Inflammatory macrophage treated with lipopolysaccharide for 4 hours (primary cell): ENCODE measurements around the gene ENO1.
"Not testable (repeated sequence)": the region's sequence is repeated elsewhere in the genome, so short reads cannot be mapped to it uniquely, and the experiment has no call there.

Experiments used
- DNase-seq: peaks from one replicate; pipeline ENCODE4 v3.0.0-alpha.2; 2020

ENO1 gene

GRCh38 chr1:8841395-8841794, 37.1 kb downstream of the ENO1 start:
- DNase-seq = no peak

DNA sequence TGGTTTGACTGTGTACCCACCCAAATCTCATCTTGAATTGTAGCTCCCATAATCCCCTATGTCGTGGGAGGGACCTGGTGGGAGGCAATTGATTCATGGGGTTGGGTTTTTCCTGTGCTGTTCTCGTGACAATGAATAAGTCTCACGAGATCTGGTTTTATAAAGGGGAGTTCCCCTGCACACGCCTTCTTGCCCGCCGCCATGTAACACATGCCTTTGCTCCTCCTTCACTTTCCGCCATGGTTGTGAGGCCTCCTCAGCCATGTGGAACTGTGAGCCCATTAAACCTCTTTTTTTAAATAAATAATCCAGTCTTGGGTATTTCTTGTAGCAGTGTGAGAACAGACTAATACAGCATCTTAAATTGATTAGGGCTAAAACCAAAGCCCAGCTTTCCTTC, 38.5 kb downstream of the ENO1 start:
- DNase-seq = no peak

DNA sequence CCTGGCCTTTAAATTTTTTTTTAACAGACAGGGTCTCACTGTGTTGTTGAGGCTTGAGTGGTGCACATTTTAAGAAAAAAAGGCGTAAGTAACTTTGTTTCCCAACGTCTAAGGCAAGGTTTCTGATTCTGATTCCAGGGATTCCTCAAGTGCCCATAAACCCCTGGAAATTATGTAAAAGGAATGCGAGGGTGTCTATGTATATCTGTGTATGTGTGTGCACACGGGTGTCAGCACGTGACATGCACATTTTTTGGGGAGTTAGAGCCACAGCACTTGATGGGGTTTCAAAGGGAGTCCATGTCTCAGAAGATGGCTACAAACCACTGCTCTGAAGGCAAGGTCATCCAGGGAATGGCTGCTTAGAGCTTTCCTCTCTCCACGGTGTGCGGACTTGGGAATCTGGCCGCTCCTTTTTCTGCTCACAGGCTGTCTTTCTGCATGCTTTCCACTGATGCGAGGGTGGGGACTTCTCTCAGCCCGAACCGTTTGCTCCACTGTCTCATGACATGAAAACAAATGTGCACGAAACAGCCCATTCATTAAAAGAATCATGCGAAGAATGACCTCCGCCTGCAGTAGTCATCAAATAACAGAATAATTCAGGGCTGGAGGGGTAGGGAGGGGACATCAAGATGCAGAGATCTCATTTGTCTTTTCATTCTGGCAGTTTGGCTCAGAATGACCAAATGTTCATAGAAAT, 42.4 kb downstream of the ENO1 start:
- DNase-seq = no peak

DNA sequence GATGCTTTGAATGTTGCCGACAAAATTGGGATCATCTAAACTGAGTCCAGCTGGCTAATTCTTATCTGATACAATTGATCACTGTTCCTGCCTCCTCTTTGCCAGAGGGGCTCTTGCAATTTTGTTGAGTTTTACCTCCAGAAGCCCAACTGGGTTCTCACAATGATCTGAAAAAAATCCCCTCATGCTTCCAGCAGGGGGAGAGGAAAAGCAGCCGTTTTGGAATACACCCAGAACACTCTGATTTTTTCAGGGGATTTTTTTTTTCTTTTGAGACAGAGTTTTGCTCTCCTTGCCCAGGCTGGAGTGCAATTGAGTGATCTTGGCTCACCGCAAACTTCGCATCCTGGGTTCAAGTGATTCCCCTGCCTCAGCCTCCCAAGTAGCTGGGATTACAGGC, 47.1 kb downstream of the ENO1 start:
- DNase-seq = no peak

DNA sequence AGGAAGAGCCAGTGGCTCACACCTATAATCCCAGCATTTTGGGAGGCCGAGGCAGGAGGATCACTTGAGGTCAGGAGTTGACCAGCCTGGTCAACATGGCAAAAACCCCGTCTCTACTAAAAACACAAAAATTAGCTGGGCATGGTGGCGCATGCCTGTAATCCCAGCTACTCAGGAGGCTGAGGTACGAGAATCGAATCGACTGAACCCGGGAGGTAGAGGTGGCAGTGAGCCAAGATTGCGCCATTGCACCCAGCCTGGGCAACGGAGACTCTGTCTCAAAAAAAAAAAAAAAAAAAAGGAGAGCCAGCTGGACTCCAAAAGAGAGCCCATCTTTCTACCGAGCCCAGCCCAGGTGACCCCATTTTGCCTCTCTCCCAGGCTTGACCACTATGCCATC, 47.8 kb downstream of the ENO1 start:
- DNase-seq = not testable (repeated sequence)

DNA sequence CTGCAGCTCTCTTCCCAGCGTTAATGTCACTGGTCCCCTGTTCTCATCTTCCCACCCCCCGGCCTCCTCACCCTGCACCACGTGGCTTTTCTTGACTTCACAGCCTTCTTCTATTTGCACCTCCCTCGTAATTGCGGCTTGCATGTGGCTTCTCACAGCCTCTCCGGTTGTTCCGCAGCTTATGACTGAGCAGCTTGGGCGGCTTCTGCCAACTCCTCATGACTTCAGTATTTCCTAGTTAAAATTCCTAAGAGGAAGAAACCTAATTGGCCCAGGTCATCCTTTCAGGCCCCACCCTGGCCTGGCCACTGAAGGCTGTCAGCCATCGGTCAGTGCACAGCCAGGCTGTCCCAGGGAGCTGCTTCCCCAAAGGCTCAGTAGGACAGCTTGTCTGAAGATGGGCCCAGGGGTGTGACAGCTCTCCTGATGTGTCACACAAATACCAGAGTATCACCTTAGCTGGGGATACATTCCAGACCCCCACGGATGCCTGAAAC, 52.5 kb downstream of the ENO1 start:
- DNase-seq = no peak

- DNase-seq = no peak
Observed at GRCh38 chr1:8823295-8823664, 55.2 kb downstream of the ENO1 start.

- DNase-seq = peak; percentile 51
Observed at GRCh38 chr1:8822373-8823294, 55.9 kb downstream of the ENO1 start.

GRCh38 chr1:8821084-8821483, 57.4 kb downstream of the ENO1 start:
- DNase-seq = no peak

DNA sequence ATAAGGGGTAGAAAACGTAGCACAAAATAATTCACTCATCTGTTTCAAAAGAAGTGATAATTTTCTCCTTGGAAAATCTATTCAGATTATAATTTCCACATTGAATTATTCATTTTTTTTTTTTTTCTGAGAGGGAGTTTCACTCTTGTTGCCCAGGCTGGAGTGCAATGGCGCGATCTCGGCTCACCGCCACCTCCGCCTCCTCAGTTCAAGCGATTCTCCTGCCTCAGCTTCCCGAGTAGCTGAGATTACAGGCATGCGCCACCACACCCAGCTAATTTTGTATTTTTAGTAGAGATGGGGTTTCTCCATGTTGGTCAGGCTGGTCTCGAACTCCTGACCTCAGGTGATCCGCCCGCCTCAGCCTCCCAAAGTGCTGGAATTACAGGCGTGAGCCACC, 59.7 kb downstream of the ENO1 start:
- DNase-seq = not testable (repeated sequence)

- DNase-seq = peak; percentile 39
Observed at GRCh38 chr1:8818325-8818775, 60.1 kb downstream of the ENO1 start.

DNA sequence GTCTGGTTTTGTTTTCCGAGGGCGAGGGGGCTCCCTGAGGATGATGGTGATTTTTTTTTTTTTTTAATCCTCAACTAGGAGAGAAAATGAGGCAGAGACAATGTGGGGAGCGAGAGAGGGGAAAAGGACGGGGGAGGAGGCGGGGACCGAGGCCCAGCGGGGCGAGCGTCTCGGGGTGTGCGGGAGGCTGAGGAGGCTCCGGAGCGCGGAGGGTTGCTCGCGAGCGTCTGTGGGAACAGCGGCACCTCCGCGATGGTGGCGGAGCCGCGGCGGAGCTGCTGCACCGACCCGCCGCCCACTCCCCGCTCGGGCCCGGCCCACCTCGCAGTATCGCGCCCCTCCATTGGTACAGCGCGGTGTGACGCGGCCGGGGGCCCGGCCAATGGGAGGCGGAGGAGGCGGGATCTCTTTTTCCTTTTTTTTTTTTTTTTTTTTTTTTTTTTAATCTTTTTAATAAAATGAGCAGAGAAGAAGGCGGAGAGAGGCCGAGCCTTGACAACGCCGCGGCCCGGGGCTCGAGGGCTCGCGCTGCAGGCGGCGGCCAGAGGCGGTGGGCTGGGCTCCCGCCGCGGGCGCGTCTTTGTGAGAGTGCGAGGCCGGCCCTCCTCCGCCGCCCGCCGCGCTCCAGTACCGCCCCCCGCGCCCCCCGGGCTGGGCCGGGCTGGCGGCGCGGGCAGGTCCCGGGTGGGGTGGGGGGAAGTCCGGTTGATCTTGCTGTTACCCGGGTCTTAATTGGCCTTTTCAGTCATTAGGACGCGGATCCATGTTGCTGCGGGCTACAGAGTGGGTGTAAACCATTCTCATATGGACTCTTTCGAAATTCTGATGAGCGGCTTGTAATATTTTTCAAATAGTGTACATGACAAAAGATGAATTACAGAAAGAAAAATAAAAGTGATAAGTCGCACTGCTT, 60.8 kb downstream of the ENO1 start, which contains the start of gene RERE:
Gene RERE (minus strand): TSS at position 229 of the 913 bp plus-strand sequence.
- DNase-seq = peak; percentile 93

- peak; percentile 17 for DNase-seq
Observed at GRCh38 chr1:8816831-8817411, 61.6 kb downstream of the ENO1 start.

DNA sequence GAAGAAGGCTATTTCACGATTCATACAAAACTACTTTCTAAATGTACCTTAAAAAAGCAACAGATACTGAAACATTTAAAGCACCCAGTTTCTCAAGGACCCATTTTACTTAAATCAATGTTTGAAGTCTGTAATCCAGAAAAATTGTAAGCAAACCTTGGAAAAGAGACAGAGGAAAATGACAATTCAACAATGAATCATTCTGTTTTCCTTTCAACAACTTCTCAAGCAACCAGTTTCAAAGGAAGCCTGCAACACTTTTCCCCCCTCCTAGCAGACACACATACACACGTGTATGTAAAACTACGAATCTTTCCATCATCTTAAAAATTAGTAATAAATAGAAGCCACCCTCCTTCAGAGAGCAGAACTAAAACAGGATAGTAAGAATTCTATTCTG, 62.2 kb downstream of the ENO1 start:
- DNase-seq = no peak

DNA sequence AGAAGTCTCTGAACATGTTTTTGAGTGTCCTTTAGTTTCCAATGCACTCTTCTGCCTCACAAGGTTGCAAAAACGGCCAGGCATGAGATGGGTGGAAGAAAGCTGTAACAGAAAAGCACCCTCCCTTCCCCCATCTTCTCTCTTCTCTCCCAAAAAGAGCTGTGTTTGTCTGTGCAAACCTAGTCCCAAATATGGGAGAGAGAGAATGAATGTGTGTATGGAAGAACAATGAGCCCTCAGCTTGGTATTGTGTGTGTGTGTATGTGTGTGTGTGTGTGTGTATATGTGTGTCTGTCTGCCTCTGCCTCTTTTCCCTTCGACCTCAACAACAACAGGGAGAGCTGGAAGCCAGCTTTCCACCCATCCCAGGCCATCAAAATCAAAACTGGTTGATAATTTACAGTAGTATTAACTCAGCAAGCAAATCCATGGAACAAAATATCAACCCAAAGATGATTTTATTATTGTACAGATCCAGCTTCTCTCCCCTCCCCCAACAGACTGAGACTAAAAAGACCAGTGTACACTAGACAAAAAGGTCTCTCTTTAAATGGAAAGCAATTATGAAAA, 62.8 kb downstream of the ENO1 start:
- no peak for DNase-seq

DNA sequence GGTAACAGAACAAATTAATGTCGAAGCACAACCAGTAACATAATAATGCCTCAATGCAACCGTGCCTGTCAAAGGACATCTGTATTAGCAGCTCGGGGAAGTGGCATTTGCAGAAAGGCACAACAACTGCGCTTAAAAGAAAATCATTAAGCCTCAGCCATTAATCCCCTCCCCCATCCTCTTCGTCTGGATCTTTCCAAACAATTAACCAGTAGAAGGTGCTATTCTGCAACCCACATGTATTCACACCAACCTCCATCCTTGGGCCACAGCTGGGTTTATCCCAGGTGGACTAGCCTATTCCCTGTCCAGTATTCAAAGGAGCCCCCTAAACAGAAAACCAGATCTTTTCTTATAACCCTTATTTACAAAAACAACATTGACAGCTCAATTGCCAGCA, 63.6 kb downstream of the ENO1 start:
- no peak for DNase-seq

DNA sequence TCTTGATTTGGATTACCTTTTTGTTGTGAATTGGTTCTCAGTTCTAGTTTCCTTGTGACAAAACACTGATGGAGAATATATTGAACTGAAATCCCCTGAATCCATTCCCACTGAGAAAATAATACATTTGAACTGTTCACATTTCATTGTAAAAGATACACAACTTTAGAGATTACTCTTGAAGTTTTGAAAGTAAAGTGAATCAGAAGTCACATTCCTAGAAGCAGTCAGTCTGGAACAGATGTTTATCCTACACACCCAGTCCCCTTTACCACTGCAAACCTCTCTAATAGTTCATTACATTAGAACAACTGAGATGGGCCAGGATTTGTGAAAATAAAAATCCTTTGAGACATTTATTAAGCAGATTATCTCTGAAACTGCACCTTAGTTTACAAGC, 64.5 kb downstream of the ENO1 start:
- DNase-seq = no peak

- no peak for DNase-seq
Observed at GRCh38 chr1:8813016-8813763, 65.3 kb downstream of the ENO1 start.

DNA sequence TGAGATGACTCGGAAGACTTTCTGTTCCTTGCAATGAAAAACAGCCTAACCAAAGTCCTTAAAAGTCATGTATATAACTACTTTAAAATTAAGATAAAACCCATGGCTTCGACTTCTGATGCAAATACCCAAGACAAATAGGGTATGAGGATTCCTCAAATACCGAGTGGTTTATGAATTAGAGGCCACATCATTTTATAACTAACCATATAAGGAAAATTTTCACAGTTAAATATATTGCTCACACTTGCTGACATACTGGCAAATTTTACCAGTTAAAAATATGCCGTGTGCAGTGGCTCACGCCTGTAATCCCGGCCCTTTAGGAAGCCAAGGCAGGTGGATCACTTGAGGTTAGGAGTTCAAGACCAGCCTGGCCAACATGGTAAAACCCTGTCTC, 66.4 kb downstream of the ENO1 start:
- no peak for DNase-seq
